Thoracic aorta (tissue), 2 donors: ENCODE data around the gene PHF21B. TPM values are rescaled to one million over a fixed set of nuclear protein-coding genes. Genes with fewer than 3 reads are reported as not detected.

Experiments
- ATAC-seq: fragments of 150-250 bp; one replicate; pipeline ENCODE4 v1.8.0; 2017; ENCODE audit warnings: low read depth; ENCODE audit not compliant: insufficient number of reproducible peaks, low FRiP score
- DNase-seq: peaks from one replicate; pipeline ENCODE4 v3.0.0-alpha.2; 2020; ENCODE audit warnings: low spot score
- H3K27ac ChIP-seq, 2 donors: fragments of 200-600 bp; sonication (generic); 1 replicate in 1 of 2; 2 replicates in 1 of 2; pipeline ENCODE4 v1.5.1; 2016; ENCODE audit warnings: mild to moderate bottlenecking in 2 of 2, moderate library complexity in 2 of 2
- H3K27me3 ChIP-seq: fragments of 200-600 bp; sonication (generic); replicated peaks from 2 replicates; pipeline ENCODE4 v1.6.0; 2016; ENCODE audit warnings: mild to moderate bottlenecking; ENCODE audit not compliant: insufficient read depth
- H3K36me3 ChIP-seq: fragments of 200-600 bp; sonication (generic); one replicate; pipeline ENCODE4 v1.5.1; 2016
- H3K4me1 ChIP-seq, 2 donors: fragments of 200-600 bp; sonication (generic); 1 replicate in 1 of 2; 2 replicates in 1 of 2; pipeline versions ENCODE4 v1.5.1 to v1.6.0; 2016; ENCODE audit warnings: low read depth in 2 of 2, mild to moderate bottlenecking in 1 of 2; ENCODE audit not compliant: control insufficient read depth in 1 of 2
- H3K4me3 ChIP-seq: fragments of 200-600 bp; sonication (generic); 2 replicates; pipeline ENCODE4 v1.5.1; 2016; ENCODE audit warnings: mild to moderate bottlenecking
- H3K9me3 ChIP-seq: fragments of 200-600 bp; sonication (generic); 2 replicates; pipeline ENCODE4 v1.5.1; 2016
- CTCF ChIP-seq: fragments of 200-600 bp; sonication (generic); IDR thresholded peaks from one replicate; pipeline ENCODE4 v1.5.1; 2019; ENCODE audit warnings: antibody characterized with exemption
- total RNA-seq, 2 donors: library from RNA; depleted of rRNA; stranded (reverse); fragments of >200 nt; gene quantifications; one replicate each; pipeline versions ENCODE4 v1.1.0 to v1.2.3, GENCODE V29; 2016

PHF21B gene
- total RNA-seq, 2 donors from 2014 or later = 2.1 TPM; not detected in 1

GRCh38 chr22:44893731-44894080 is 116.1 kb downstream of the PHF21B start:
- Histone ChIP-seq H3K9me3 (no peaks in the 10 kb centered on the region), H3K36me3 (no peaks in the 10 kb centered on the region), H3K27ac (no peak overlapping the region), H3K4me3 (no peak overlapping the region), H3K4me1 (no peaks in the 10 kb centered on the region), H3K27me3 (no peaks in the 10 kb centered on the region)
- no peak for ATAC-seq
- no peak for TF ChIP-seq CTCF
- no peak for DNase-seq

- Histone ChIP-seq H3K36me3 (no peaks in the 10 kb centered on the region), H3K27ac (no peak overlapping the region), H3K4me1 (no peaks in the 10 kb centered on the region), H3K9me3 (no peaks in the 10 kb centered on the region), H3K27me3 (no peaks in the 10 kb centered on the region), H3K4me3 (no peak overlapping the region)
- no peak for TF ChIP-seq CTCF
- DNase-seq (no peak), ATAC-seq (no peak)
Observed at GRCh38 chr22:44892803-44893730, 116.7 kb downstream of the PHF21B start.

GRCh38 chr22:44892243-44892642 is 117.6 kb downstream of the PHF21B start:
- DNase-seq = no peak
- Histone ChIP-seq H3K4me1 (no peaks in the 10 kb centered on the region), H3K27ac (no peak overlapping the region), H3K27me3 (no peaks in the 10 kb centered on the region), H3K4me3 (no peak overlapping the region), H3K9me3 (no peaks in the 10 kb centered on the region), H3K36me3 (no peaks in the 10 kb centered on the region)
- TF ChIP-seq CTCF = no peak
- no peak for ATAC-seq

GRCh38 chr22:44891791-44892190 is 118.0 kb downstream of the PHF21B start:
- H3K27ac ChIP-seq = no peak overlapping the region
- no peak for TF ChIP-seq CTCF
- H3K27me3 ChIP-seq = no peaks in the 10 kb centered on the region
- H3K4me1 ChIP-seq = no peaks in the 10 kb centered on the region
- ATAC-seq = no peak
- no peaks in the 10 kb centered on the region for H3K9me3 ChIP-seq
- DNase-seq = no peak
- H3K36me3 ChIP-seq = no peaks in the 10 kb centered on the region
- no peak overlapping the region for H3K4me3 ChIP-seq

GRCh38 chr22:44891293-44891747 is 118.5 kb downstream of the PHF21B start:
- Histone ChIP-seq H3K9me3 (no peaks in the 10 kb centered on the region), H3K4me3 (no peak overlapping the region), H3K4me1 (no peaks in the 10 kb centered on the region), H3K36me3 (no peaks in the 10 kb centered on the region), H3K27me3 (no peaks in the 10 kb centered on the region), H3K27ac (no peak overlapping the region)
- no peak for TF ChIP-seq CTCF
- ATAC-seq (no peak), DNase-seq (no peak)
